GM19463 (cell line): ENCODE measurements around the gene RPS6KA2.
A peak's percentile ranks its signal among the peaks of the same experiment; 100 is the strongest.

Source experiments
- ATAC-seq: cut with Tn5 transposase; IDR thresholded peaks from one replicate; pipeline ENCODE4 v1.9.1; 2021; ENCODE audit warnings: mild to moderate bottlenecking, moderate library complexity; ENCODE audit not compliant: unreplicated experiment

Gene RPS6KA2

DNA sequence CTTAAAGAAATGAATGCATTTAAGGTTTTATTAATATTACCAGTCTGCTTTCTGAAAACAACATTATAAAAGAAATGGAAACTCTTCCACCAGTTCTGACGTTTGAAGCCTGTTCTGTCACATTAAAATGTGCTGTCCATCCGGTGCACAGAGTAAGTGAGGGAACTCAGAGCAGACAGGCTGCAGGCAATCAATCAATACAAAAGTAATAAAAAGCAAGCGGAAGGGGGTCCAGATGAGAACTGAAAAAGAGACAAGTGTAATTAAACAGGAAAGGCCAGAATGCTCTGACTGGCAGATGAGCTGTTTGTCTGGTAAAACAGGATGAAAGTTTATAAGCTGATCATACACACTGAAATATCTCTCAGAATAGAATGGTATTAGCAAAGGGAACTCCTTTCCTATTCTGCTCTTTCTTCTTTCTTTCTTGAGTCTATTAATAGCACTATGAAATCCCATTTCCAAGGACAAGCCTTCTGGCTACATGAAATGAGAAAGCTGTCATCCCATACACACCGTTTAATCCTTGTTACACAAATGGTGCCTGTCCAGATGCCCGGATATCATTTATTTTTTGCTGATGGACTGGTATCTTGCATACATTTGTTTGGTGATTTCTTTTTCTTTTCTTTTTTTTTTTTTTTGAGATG lies 134.8 kb downstream of the RPS6KA2 start:
- no peak for ATAC-seq

DNA sequence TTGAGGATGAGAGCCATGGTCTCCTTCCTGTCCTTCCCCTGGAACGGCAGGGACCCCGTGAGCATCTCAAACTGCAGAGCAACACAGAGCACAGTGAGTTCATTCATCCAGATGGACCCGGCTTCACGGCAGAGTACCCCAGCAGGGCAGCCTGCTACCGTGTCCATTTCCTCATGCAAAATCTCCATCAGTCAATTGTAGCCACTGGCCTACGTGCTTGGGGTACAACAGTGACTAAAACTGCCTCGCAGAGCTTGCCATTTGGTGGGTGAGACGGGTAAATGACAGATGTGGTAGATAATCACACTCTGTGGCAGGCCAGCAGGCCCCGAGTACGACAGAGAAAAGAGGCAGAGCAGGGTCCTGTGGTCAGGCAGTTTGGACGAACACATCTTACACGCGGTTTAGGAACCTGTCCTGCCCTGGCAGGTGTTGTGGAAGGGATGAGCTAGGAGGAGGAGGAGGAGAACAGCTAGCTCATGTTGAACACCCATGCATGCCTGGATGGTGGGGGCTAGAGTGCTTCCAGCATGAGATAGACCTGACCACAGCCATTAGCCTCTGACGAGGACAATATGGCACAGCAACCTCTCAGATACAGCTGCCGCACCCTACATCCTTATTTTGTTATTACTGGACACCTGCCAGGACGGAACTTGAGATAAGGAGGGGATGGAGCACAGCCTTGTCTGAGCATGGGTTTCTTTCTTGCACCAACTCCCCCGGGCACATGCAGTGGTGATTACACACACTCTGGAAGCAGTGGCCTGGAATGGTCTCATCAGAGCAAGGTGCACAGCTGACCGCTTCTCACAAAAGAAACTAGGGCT lies 136.2 kb downstream of the RPS6KA2 start:
- ATAC-seq, result no peak

DNA sequence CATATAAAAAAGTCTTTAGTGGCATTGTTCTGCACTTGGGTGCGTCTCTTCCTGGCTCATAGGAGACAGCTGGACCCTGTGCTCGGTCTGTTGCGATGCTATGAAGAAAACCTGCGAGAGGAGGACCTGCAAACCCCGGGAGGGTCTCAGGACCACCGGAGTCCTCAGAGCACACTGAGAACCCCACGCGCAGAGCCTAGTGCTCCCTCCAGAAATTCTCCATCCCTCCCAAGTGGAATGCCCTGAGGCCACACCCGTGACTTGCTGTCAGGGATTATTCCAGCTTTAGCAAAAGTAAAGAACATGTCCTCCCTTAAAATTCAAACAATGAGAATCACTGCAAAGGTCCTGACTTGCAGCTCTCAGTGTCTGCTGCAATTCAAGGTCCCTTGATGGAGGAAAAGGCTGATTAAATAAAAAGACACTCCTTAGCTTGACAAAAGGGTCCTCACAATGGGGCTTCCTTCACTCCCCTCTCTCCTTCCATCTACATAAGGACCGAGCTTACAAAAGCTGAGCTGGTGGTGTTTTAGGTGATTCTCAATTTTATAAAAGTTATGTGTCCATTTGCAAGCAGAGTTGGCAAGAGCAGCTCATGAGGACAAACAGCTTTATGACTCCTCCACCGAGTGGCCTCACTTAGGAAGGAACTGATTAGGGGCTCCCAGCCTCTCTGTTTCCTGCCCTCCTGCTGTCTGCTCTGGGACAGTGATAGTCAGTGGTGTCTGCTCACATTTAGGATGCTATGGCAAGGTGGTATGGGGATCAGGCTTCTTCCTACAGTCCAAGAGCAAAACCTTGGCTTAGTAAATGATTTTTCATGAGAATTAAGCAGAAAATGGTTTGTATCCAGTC lies 137.5 kb downstream of the RPS6KA2 start:
- ATAC-seq, result no peak

DNA sequence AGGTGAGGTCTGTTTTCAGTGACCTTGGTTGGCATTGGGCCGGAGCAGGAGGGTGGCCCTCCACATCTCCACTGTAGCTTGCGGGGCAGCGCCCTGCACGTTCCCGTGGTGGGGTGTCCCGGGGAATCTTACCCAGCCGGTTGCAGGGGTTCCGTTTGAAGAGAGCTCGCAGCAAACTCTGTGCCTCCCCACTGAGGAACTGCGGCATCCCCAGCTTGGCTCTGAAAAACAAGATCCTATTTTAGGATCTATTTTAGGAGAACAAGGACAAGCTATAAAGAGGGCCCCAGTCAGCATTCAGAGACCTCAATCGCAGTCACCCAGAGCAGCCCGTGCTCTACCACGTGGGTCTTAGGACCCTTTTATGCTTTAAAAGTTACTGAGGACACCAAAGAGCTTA lies 138.3 kb downstream of the RPS6KA2 start:
- ATAC-seq, result no peak

DNA sequence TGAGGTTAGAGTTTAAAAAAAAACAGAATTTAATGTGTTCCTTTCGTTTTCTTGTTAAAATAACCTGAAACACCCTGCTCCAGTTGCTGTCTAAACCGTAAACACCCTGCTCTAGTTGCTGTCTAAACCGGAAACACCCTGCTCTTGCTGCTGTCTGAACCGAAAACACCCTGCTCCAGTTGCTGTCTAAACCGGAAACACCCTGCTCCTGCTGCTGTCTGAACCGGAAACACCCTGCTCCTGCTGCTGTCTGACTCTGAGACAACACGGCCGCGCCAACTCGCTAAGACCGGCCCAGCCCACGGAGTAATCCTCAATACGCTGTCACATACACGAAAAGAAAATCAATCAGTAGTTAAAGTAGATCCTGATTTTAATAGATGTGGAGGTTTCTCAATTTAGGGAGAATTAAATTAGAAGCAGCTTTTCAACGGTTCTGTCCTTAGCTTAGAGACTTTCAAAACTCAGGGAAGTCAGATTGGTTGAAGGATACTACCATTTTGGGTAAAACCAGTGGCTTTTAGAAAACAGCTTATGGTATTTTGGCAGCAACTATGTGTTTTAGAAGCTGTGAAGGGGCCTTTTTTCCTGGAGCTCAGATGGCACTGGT lies 138.9 kb downstream of the RPS6KA2 start:
- ATAC-seq, result peak; percentile 93

DNA sequence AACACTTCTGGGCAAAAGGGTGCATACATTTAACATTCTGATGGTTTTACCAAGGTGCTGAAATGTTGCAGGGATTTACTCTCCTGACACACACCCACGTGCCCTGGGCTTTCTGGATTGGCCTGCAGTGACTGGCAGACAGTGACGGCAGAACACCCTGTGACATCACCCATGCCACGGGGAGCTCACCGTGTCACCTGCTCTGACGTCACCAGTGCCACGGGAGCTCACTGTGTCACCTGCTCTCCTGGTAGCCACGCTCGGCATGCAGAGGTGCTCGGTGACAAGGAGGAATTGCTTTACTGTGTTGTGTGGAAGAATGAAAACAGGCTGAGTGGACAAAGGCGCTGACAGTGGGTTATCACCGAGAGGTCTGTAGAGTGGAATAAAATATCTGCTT lies 139.9 kb downstream of the RPS6KA2 start:
- no peak for ATAC-seq

DNA sequence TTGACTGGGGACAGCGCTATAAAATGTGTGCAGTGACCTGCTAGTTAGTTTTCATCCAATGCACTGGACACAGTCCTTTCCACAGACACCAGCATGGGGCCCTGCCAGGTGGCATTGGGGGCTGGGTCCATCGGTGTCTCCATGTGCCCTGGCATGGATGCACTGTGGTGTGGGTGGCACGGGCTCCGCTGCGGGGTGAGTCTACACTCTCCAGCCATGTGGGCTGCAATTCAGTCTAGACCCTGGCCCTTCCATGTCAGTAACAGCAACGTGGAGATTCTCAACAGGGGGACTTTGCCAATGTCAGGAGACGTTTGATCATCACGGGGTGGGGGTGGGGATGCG lies 140.5 kb downstream of the RPS6KA2 start:
- no peak for ATAC-seq

DNA sequence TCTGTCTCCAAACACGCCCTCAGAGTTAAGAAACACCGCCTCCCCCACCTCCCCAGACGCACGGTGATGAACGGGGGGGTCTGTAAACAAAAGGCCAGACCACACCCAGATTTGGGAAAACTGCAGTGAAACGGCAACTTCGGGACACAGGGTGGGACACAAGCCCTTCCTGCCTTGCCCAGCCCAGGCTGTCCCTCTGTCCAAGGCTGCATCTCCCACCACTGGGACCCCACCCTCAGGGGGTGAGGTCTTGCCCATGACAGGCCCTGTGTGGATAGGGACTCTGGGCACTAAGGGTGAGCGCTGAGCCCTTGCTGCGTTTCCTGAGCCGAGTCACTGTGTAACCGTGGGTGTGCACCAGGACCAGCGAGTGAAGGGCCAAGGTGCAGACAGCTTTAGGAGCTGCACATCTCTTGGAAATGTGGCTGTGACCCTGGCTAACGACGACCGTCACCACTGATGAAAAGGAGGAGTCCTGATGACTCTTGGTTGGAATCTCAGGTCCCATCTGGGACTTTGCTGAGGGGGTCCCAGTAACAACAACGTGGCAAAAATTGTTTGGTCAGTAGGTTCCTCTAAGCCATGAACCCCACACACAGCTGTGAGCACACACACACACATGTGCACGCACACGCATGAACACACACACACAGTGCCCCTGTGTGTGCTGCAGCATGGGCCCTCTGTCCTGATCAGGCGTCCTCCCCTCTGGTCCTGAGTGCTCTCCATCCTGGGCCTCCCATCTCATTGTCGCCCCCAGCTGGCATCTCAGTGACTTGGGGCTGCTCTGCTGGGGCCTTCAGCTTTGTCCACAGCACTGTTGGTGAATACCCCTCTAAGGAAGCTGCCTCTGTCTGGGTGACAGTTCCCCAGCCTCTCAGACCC lies 141.2 kb downstream of the RPS6KA2 start:
- ATAC-seq, result no peak

DNA sequence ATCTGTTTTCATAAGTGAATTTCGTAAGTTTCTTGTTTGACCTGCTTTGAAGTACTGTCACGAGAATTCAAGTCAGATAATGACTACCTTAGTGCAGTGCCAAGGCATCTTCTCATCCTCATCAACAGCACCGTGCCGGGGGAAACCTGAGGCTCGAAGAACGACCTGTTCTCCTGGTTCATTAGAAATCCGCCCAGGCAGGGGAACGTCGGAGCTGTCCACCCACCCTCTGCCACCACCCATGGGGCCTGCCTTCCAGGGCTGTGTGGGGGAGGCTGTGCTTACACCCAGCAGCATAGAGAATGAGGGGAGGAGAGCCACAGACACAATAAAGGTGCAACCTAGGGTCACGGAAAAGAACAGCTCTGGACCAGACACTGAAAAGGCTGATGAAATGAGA lies 142.2 kb downstream of the RPS6KA2 start:
- ATAC-seq, result no peak

DNA sequence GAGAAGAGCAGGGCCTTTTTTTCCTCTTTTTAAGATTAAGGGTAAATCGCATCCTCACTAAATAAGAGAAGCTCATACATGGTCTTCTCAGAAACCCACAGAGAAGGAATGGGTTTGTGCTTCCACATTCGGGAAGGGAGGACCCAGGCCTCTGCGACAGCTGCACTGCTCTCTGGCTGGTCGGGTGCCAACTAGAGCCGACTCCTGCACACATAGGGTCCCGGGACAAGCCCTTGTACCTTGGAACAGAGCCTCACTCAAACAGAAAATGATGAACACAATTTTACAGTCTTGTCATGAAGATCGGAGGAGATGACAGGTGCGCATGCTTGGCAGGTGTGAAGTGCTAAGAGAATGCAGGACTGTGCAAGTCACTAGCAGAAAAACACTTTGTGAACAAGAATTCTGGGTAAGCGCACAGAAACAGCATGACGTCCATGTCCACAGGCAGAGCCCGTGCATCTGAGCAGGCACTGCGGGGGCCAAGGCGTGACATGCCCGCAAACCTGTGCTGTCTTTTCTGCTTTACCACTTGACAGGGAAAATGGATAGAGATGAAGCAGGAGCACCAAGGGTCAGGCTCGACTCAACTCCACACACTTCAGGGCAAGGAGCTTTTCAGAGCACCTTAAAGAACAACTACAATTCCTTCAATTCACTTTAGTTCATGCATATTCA lies 143.3 kb downstream of the RPS6KA2 start:
- ATAC-seq, result no peak

DNA sequence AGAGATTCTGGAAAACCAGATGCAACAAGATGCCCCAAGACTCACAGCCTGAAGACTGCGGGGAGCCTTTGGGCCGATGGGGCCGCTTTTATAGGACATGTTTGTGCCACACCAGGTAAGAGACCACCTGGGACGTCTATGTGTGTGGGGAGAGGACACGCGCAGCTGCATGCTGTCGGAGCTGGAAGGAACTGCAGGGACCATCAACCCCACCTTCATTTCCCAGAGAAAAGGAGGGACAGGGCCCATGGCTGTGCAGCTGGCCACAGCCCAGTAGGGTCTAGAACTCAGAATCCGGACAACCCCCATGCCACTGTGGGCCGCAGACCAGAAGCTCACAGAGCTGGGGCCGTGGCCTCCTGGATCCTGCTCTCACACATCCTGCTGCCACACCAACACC lies 144.0 kb downstream of the RPS6KA2 start:
- ATAC-seq, result no peak

DNA sequence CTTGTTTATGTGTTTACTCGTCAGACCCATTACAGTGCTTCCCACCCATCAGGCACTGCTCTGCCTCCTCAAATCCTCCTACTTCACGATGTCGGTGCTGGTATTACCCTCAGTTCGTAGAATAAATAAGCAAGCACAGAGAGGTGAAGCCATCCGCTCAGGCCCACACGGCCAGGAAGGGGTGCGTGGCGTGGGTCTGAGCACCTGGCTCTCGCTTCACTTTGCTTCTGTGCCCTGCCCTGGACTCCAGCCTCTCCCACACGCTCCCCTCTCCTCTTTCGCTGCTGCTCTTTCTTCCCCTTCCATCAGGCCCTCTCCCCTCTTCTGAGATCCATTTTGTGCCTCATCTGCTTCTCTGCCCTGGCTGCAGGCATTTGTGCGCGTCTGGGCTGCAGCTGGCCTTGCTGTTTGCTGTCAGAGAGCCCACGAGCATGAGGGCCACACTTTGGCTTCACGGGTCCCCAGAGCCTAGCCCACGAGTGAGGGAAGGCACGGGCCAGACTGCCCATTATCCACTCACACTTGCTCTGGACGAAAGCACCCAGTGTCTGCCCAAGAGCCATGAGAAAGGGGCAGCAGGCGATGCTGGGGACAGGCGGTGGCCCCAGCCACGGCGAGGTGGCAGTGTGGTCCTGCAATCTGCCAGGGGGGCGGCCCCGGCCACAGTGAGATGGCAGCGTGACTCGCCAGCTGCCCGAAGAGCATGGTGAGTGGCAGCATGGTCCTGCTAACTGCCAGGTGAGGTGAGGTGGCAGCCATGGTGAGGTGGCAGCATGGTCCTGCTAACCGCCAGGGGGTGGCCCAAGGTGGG lies 148.1 kb downstream of the RPS6KA2 start:
- ATAC-seq, result no peak

DNA sequence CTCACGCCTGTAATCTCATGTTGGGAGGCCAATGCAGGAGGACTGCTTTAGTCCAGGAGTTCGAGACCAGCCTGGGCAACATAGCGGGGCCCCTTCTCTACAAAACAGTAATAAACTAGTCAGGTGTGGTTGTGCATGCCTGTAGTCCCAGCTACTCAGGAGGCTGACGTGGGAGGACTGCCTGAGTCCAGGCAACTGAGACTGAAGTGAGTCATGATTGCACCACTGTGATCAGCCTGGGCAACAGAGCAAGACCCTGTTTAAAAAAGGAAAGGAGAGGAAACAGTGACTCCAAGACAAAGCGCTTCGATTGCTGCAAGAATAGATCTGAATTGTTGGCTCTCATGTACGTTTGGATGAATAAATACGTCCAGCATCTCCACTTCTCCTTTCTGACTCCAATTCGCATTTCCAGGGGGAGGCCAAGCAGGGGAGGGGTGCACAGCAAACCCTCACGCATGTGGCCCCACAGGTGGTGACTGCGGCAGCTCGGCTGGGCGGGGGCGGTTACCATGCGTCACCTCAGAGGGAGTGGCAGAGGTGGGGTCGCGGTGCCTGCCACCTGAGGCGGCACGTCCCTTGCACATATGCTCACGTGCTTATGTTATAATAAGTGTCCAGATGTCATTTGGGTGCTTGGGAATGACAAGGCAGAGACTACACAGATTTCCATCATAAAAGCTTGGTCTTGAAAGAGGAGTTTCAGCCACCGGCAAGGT lies 149.2 kb downstream of the RPS6KA2 start:
- no peak for ATAC-seq

DNA sequence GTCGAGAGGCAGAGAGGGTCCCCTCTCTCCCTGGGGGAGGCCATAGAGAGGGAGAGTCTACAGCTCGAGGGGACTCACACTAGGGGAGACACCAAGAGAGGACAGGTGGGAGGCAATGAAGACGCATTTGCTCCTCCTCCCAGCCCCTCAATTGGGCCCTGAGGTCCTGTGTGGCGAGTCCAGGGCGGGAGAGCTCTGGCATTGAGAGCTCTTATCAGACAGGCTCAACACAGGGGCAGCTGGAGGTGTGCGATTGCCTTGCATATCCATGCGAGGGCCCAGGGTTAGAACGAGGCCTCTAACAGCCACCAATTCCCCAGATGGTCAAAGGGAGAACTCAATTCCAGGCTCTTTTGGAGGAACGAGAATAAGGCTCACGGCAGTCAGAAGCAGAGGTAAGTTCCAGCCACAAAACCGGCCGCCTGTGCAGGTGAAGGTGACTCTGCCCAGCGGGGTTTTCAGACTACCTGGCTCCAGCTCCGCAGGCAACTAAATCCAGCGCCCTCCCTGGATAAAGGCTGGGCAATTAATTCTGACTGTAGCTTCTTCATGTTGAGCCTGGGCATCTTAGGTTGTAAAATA lies 150.3 kb downstream of the RPS6KA2 start:
- ATAC-seq, result no peak

DNA sequence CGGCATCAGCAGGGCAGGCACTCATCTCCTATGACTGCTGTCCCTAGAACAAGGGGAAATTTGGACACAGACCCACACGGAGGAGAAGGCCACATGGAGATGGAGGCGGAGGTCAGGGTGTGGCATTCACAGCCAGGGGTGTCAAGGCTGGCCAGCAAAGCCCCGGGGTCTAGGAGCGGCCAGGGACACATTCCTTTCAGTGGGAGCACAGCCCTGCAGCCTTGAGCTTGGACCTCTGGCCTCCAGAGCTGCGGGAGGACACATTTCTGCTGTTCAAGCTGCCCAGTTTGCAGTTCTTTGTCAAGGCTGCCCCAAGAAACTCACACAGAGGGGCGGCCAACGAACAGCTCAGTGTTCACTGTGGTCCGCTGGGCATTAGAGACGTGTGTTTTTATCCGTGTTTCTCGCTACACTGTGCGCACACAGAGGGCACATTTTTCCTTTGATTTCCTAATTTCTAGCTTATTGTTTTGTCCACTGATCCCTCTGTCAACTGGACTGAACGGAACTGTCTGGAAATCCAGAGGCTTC lies 150.9 kb downstream of the RPS6KA2 start:
- ATAC-seq, result no peak

DNA sequence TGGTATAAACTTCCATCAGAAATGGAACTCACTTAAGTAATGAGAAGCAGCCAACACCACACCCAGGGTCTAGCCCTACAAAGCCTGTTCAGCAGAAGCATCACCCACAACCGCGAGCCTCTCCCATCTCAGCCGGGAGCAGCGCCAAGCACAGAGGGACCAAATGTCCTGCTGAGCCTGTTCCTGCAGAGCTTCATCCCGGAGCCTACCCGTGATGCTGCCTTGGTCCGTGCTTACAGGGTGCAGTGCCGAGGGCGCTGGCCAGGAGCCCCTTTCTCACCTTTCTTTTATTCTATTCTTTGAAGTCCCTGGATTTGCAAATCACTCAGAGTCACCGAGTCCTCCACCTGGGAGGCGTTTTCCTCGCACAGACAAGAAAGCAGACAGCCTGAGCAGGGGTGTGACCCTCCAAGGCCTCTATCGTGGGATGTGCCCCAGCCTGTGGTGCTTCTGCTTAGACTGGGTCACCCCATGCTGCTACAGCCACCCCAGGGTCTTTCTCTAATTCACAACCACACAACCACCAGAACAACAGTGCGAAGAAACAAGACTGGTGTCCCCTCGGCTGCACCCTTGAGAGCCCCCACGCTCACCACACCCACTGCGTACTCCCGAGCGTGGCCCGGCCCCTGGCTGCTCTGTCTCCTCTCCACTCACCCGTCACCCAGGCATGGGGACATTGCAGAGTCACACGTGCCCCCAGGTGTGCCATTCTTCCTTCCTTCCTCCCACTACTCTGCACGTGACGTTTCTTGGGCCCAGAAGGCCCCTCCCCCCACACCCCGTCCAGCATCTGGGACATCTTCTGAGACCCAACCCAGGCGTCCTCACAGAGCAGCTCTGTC lies 152.1 kb downstream of the RPS6KA2 start:
- ATAC-seq, result no peak
